ENCODE measurements around the gene RNU2-1.

- no peak for TF ChIP-seq CTCF (IDR thresholded peaks at IDR 0.05)
- no peak for TF ChIP-seq POLR2A (IDR thresholded peaks at IDR 0.05)
Observed at GRCh38 chr17:43199633-43200032, 34.1 kb downstream of the RNU2-1 start.

All from testis (tissue), 2 donors.